ENCODE results near the gene TEKT1.
"Not testable (repeated sequence)": the region's sequence is repeated elsewhere in the genome, so short reads cannot be mapped to it uniquely, and the experiment has no call there.

Gene TEKT1

GRCh38 chr17:6856051-6856450 lies 24.5 kb upstream of the TEKT1 start:
- H3K27me3 ChIP-seq (ENCODE audit: control insufficient read depth in 1 of 2, insufficient read depth in 2 of 2, low read length in 2 of 2): peaks cover 6% of the 10 kb centered on the region in 2 donors
- no peaks in the 10 kb centered on the region for H3K36me3 ChIP-seq (ENCODE audit: control insufficient read depth in 2 of 2, insufficient read depth in 2 of 2, low read length in 2 of 2)
- H3K9me3 ChIP-seq (ENCODE audit: control insufficient read depth in 2 of 2, low read length in 2 of 2): no peaks in the 10 kb centered on the region
- no peaks in the 10 kb centered on the region for H3K4me1 ChIP-seq (ENCODE audit: control insufficient read depth, insufficient read depth, low read length)
- no peak overlapping the region for H3K4me3 ChIP-seq (ENCODE audit: low read length in 2 of 2)
- H3K9ac ChIP-seq (ENCODE audit: low read length in 2 of 2): no peak overlapping the region
- no peak overlapping the region for H3K27ac ChIP-seq (ENCODE audit: low read length)

- Histone ChIP-seq H3K9me3 (ENCODE audit: control insufficient read depth in 2 of 2, low read length in 2 of 2) (no peaks in the 10 kb centered on the region), H3K9ac (ENCODE audit: low read length in 2 of 2) (no peak overlapping the region), H3K36me3 (ENCODE audit: control insufficient read depth in 2 of 2, insufficient read depth in 2 of 2, low read length in 2 of 2) (no peaks in the 10 kb centered on the region), H3K4me1 (ENCODE audit: control insufficient read depth, insufficient read depth, low read length) (no peaks in the 10 kb centered on the region), H3K27me3 (ENCODE audit: control insufficient read depth in 1 of 2, insufficient read depth in 2 of 2, low read length in 2 of 2) (peaks cover 6 to 9% of the 10 kb centered on the region in 2 donors), H3K4me3 (ENCODE audit: low read length in 2 of 2) (no peak overlapping the region), H3K27ac (ENCODE audit: low read length) (no peak overlapping the region)
Observed at GRCh38 chr17:6853764-6854442, 22.4 kb upstream of the TEKT1 start.

DNA sequence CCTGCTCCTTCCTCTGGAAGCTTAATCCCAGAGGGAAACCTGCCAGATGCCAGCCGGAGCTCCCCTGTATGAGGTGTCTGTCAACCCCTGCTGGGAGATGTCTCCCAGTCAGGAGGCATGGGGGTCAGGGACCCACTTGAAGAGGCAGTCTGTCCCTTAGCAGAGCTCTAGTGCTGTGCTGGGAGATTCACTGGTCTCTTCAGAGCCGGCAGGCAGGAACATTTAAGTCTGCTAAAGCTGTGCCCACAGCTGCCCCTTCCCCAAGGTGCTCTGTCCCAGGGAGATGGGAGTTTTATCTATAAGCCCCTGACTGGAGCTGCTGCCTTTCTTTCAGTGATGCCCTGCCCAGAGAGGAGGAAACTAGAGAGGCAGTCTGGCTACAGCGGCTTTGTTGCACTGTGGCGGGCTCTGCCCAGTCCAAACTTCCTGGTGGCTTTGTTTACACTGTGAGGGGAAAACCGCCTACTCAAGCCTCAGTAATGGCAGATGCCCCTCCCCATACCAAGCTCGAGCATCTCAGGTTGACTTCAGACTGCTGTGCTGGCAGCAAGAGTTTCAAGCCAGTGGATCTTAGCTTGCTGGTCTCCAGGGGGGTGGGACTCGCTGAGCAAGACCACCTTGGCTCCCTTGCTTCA lies 17.1 kb upstream of the TEKT1 start:
- H3K9ac ChIP-seq (ENCODE audit: low read length in 2 of 2); H3K9me3 ChIP-seq (ENCODE audit: control insufficient read depth in 2 of 2, low read length in 2 of 2); H3K4me3 ChIP-seq (ENCODE audit: low read length in 2 of 2); H3K27ac ChIP-seq (ENCODE audit: low read length); H3K36me3 ChIP-seq (ENCODE audit: control insufficient read depth in 2 of 2, insufficient read depth in 2 of 2, low read length in 2 of 2); H3K4me1 ChIP-seq (ENCODE audit: control insufficient read depth, insufficient read depth, low read length); H3K27me3 ChIP-seq (ENCODE audit: control insufficient read depth in 1 of 2, insufficient read depth in 2 of 2, low read length in 2 of 2): not testable (repeated sequence)

- not testable (repeated sequence) for H3K4me3 ChIP-seq (ENCODE audit: low read length in 2 of 2); H3K36me3 ChIP-seq (ENCODE audit: control insufficient read depth in 2 of 2, insufficient read depth in 2 of 2, low read length in 2 of 2); H3K9ac ChIP-seq (ENCODE audit: low read length in 2 of 2); H3K27me3 ChIP-seq (ENCODE audit: control insufficient read depth in 1 of 2, insufficient read depth in 2 of 2, low read length in 2 of 2); H3K4me1 ChIP-seq (ENCODE audit: control insufficient read depth, insufficient read depth, low read length); H3K27ac ChIP-seq (ENCODE audit: low read length); H3K9me3 ChIP-seq (ENCODE audit: control insufficient read depth in 2 of 2, low read length in 2 of 2)
Observed at GRCh38 chr17:6846138-6846537, 14.6 kb upstream of the TEKT1 start.

- H3K27me3 ChIP-seq (ENCODE audit: control insufficient read depth in 1 of 2, insufficient read depth in 2 of 2, low read length in 2 of 2); H3K4me3 ChIP-seq (ENCODE audit: low read length in 2 of 2); H3K4me1 ChIP-seq (ENCODE audit: control insufficient read depth, insufficient read depth, low read length); H3K27ac ChIP-seq (ENCODE audit: low read length); H3K9ac ChIP-seq (ENCODE audit: low read length in 2 of 2); H3K36me3 ChIP-seq (ENCODE audit: control insufficient read depth in 2 of 2, insufficient read depth in 2 of 2, low read length in 2 of 2); H3K9me3 ChIP-seq (ENCODE audit: control insufficient read depth in 2 of 2, low read length in 2 of 2): not testable (repeated sequence)
Observed at GRCh38 chr17:6844406-6844805, 12.9 kb upstream of the TEKT1 start.

DNA sequence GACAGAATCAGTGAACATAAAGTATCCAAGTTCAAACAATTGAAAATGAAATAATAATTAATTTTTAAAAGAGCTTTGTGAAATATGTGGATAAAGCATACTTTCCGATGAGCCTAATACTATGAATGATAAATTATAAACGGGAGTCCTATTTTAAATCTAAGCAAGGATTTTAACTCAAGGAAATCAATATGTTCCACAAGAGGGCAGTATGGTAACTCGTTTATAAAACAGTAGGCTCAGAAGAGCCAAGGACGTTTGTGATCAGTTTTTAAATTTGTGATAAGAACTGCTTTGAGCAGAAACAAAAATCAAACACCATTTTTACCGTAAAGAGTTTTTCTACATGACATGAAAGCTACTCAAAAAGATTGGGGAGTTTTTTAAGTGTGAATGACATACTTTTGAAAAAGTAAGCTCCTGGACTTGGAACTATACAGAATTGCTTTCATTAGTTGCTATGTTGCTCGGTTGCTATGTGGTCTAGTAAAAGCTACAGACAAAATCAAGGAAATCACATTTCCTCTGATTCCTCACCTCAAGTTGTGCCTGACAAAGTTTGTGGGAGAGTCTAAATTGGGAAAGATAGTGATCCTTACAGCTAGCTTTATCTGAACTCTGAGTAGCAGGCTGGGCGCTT lies 11.8 kb upstream of the TEKT1 start:
- H3K27ac ChIP-seq (ENCODE audit: low read length): no peak overlapping the region
- H3K9me3 ChIP-seq (ENCODE audit: control insufficient read depth in 2 of 2, low read length in 2 of 2): no peaks in the 10 kb centered on the region
- H3K9ac ChIP-seq (ENCODE audit: low read length in 2 of 2): no peak overlapping the region

DNA sequence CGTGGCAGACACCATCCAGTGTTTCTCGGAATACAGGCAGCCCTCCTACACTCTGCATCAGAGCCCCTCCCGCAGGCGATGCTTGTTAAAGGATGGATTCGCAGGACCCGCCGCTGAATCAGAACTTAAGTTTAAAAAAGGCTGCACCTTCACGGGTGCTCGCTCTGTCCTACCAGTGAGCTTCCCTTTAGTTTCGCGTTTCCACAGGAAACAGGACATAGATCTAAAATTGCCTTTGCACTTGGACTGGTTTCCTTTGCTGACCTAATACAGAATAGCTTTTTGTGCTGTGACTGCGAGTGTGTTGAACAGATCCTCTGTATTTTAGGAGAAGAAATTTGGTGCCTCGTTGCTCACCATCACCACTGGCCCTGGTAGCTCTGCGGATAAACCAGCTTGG lies 10.2 kb upstream of the TEKT1 start:
- not testable (repeated sequence) for H3K9me3 ChIP-seq (ENCODE audit: control insufficient read depth in 2 of 2, low read length in 2 of 2); H3K4me1 ChIP-seq (ENCODE audit: control insufficient read depth, insufficient read depth, low read length); H3K36me3 ChIP-seq (ENCODE audit: control insufficient read depth in 2 of 2, insufficient read depth in 2 of 2, low read length in 2 of 2); H3K27ac ChIP-seq (ENCODE audit: low read length); H3K4me3 ChIP-seq (ENCODE audit: low read length in 2 of 2); H3K9ac ChIP-seq (ENCODE audit: low read length in 2 of 2); H3K27me3 ChIP-seq (ENCODE audit: control insufficient read depth in 1 of 2, insufficient read depth in 2 of 2, low read length in 2 of 2)

More for the DNA sequence above, 11.8 kb upstream of the TEKT1 start:
- H3K27me3 ChIP-seq (ENCODE audit: control insufficient read depth in 1 of 2, insufficient read depth in 2 of 2, low read length in 2 of 2): peaks cover 3 to 6% of the 10 kb centered on the region in 2 donors
- no peaks in the 10 kb centered on the region for H3K36me3 ChIP-seq (ENCODE audit: control insufficient read depth in 2 of 2, insufficient read depth in 2 of 2, low read length in 2 of 2)
- H3K4me1 ChIP-seq (ENCODE audit: control insufficient read depth, insufficient read depth, low read length): no peaks in the 10 kb centered on the region
- H3K4me3 ChIP-seq (ENCODE audit: low read length in 2 of 2): no peak overlapping the region

- H3K4me1 ChIP-seq (ENCODE audit: control insufficient read depth, insufficient read depth, low read length): peaks cover 4% of the 10 kb centered on the region
- H3K9ac ChIP-seq (ENCODE audit: low read length in 2 of 2): no peak overlapping the region
- peaks cover 22 to 25% of the 10 kb centered on the region in 2 donors for H3K27me3 ChIP-seq (ENCODE audit: control insufficient read depth in 1 of 2, insufficient read depth in 2 of 2, low read length in 2 of 2)
- H3K36me3 ChIP-seq (ENCODE audit: control insufficient read depth in 2 of 2, insufficient read depth in 2 of 2, low read length in 2 of 2): no peaks in the 10 kb centered on the region
- no peak overlapping the region for H3K27ac ChIP-seq (ENCODE audit: low read length)
- H3K4me3 ChIP-seq (ENCODE audit: low read length in 2 of 2): no peak overlapping the region
- no peaks in the 10 kb centered on the region for H3K9me3 ChIP-seq (ENCODE audit: control insufficient read depth in 2 of 2, low read length in 2 of 2)
Observed at GRCh38 chr17:6830383-6830986, 1.0 kb downstream of the TEKT1 start.

DNA sequence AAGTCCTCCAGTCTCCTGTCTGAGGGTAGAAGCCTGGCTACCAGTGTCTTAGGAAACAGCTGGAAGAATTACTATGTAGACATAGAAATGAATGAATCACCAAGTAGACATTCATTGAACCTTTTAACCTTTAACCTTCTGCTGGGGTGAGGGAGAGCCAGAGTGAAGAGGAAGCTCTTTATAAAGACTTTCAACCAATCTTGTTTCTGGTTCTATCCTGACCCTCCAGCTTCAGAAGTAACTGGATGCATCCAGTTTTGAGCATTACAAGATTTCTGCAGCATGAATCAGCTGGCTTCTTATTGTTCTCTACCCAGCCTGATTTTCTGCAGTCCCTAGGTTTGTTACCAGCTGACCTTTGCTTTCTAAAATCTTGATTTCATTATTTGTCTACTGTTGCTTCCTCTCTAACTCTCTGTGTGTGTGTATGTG lies 8.5 kb downstream of the TEKT1 start:
- no peaks in the 10 kb centered on the region for H3K4me1 ChIP-seq (ENCODE audit: control insufficient read depth, insufficient read depth, low read length)
- no peak overlapping the region for H3K27ac ChIP-seq (ENCODE audit: low read length)
- H3K27me3 ChIP-seq (ENCODE audit: control insufficient read depth in 1 of 2, insufficient read depth in 2 of 2, low read length in 2 of 2): no peaks in the 10 kb centered on the region
- no peaks in the 10 kb centered on the region for H3K36me3 ChIP-seq (ENCODE audit: control insufficient read depth in 2 of 2, insufficient read depth in 2 of 2, low read length in 2 of 2)
- no peaks in the 10 kb centered on the region for H3K9me3 ChIP-seq (ENCODE audit: control insufficient read depth in 2 of 2, low read length in 2 of 2)
- no peak overlapping the region for H3K9ac ChIP-seq (ENCODE audit: low read length in 2 of 2)
- H3K4me3 ChIP-seq (ENCODE audit: low read length in 2 of 2): no peak overlapping the region

DNA sequence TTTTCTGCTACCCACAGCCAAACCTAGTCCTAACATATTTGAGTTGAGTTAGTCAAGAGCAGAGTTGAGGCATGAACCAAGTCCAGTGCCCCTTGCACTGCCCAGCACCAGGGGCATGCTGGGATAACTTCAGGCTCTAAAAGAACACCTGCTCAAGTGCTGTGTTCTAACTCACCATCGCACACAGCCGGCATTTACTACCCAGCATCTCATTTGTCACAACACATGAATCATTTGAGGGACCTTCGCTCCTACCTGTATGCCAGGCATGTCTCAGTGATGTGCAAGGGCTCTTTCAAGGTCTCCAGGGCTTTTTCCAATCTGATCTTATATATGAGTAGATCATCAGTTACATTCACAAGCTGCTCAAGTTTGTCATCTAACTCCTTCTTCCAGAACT lies 12.6 kb downstream of the TEKT1 start:
- no peaks in the 10 kb centered on the region for H3K27me3 ChIP-seq (ENCODE audit: control insufficient read depth in 1 of 2, insufficient read depth in 2 of 2, low read length in 2 of 2)
- H3K9me3 ChIP-seq (ENCODE audit: control insufficient read depth in 2 of 2, low read length in 2 of 2): peaks cover 0 to 3% of the 10 kb centered on the region in 2 donors
- no peak overlapping the region for H3K4me3 ChIP-seq (ENCODE audit: low read length in 2 of 2)
- no peaks in the 10 kb centered on the region for H3K4me1 ChIP-seq (ENCODE audit: control insufficient read depth, insufficient read depth, low read length)
- no peak overlapping the region for H3K27ac ChIP-seq (ENCODE audit: low read length)
- no peak overlapping the region for H3K9ac ChIP-seq (ENCODE audit: low read length in 2 of 2)
- no peaks in the 10 kb centered on the region for H3K36me3 ChIP-seq (ENCODE audit: control insufficient read depth in 2 of 2, insufficient read depth in 2 of 2, low read length in 2 of 2)

DNA sequence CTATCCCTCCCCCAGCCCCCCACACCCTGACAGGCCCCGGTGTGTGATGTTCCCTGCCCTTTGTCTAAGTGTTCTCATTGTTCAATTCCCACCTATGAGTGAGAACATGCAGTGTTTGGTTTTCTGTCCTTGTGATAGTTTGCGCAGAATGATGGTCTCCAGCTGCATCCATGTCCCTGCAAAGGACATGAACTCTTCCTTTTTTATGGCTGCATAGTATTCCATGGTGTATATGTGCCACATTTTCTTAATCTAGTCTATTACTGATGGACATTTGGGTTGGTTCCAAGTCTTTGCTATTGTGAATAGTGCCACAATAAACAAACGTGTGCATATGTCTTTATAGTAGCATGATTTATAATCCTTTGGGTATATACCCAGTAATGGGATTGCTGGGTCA lies 15.2 kb downstream of the TEKT1 start:
- not testable (repeated sequence) for H3K27me3 ChIP-seq (ENCODE audit: control insufficient read depth in 1 of 2, insufficient read depth in 2 of 2, low read length in 2 of 2); H3K27ac ChIP-seq (ENCODE audit: low read length); H3K9ac ChIP-seq (ENCODE audit: low read length in 2 of 2); H3K4me1 ChIP-seq (ENCODE audit: control insufficient read depth, insufficient read depth, low read length); H3K4me3 ChIP-seq (ENCODE audit: low read length in 2 of 2); H3K36me3 ChIP-seq (ENCODE audit: control insufficient read depth in 2 of 2, insufficient read depth in 2 of 2, low read length in 2 of 2); H3K9me3 ChIP-seq (ENCODE audit: control insufficient read depth in 2 of 2, low read length in 2 of 2)
